Choroid plexus epithelial cell (primary cell): ENCODE results near the gene REPS1.
"Not testable (repeated sequence)": the region's sequence is repeated elsewhere in the genome, so short reads cannot be mapped to it uniquely, and the experiment has no call there.

Experiments
- DNase-seq: peaks from one replicate; pipeline ENCODE4 v3.0.0-alpha.2; 2010; ENCODE audit warnings: low read depth
- H3K4me3 ChIP-seq: 2 replicates; pipeline ENCODE4 v1.5.1; 2011; ENCODE audit warnings: low read depth, mild to moderate bottlenecking, control low read depth, low read length, moderate library complexity
- TF ChIP-seq, protein P1 (sequence below): conservative IDR thresholded peaks from 2 replicates; pipeline ENCODE4 v1.5.1; 2011; ENCODE audit warnings: low read depth, mild to moderate bottlenecking, control low read depth, inconsistent platforms, low read length, moderate library complexity

Gene REPS1

DNA sequence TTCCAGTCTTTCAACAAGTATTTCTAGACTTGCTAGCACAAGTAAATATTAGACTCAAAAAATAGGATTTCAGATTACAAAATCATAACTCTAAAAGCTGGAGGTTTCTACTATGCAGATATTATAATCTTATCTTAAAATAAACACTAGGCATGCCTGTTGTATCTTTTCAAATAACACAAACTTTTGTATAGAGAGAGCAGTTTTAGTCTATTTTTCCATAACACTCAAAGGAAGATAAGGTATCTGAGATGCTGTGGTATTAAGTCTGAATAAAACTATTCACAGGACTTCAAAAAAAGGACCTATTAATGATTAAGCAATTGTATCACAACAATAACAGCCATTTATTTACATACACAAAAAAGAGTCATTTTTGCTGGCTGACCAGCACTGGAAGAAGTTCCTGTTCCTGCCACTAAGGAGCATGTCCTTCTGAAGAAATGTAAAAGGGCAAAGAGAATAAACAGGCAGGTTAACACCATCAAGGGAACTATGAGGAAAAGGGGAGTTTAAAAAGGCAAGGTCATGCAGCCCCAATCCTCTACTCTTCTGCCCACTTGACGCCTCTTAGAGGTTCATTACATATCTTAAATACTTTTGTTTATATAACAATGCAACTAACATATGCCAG is 39.4 kb downstream of the REPS1 start:
- TF ChIP-seq, protein P1, sequence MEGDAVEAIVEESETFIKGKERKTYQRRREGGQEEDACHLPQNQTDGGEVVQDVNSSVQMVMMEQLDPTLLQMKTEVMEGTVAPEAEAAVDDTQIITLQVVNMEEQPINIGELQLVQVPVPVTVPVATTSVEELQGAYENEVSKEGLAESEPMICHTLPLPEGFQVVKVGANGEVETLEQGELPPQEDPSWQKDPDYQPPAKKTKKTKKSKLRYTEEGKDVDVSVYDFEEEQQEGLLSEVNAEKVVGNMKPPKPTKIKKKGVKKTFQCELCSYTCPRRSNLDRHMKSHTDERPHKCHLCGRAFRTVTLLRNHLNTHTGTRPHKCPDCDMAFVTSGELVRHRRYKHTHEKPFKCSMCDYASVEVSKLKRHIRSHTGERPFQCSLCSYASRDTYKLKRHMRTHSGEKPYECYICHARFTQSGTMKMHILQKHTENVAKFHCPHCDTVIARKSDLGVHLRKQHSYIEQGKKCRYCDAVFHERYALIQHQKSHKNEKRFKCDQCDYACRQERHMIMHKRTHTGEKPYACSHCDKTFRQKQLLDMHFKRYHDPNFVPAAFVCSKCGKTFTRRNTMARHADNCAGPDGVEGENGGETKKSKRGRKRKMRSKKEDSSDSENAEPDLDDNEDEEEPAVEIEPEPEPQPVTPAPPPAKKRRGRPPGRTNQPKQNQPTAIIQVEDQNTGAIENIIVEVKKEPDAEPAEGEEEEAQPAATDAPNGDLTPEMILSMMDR = peak; percentile 28
- DNase-seq = no peak
- no peak overlapping the region for H3K4me3 ChIP-seq

DNA sequence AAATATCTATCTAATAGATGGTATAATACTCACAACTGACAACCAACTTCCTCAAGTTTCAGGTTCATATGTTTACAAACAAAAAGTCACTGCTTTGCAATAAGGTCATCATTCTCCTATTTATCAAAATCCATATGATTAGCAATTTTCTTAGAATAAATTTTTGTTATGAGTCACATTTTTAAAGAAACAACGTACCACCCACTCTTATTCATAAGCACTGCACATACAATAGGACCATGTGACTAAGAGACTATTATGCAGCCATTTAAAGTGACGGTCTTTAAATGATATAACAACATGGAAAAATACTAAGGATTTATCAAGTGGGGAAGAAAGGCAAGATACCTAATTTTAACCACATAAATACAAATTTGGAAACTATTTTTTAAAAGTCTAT is 40.0 kb downstream of the REPS1 start:
- DNase-seq = no peak
- no peak overlapping the region for H3K4me3 ChIP-seq
- TF ChIP-seq, protein P1 = no peak

DNA sequence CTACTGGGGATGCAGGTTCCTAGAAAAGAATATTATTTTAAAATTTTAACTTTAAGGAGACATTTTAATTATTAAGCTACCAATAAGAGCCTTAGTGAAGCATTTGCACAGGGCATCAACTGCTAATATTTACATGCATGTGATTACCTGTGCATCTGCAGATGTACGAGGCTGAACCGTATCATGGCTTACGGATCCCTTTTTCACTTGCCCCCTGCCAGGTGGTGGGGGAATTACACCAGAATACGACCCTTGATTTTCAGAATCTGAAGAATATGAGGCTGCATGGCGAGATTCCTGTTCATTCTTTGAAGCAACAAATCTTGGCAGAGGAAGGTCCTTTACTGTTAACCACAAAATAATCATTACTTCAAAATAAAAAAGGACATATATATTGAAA is 42.7 kb downstream of the REPS1 start:
- no peak for DNase-seq
- H3K4me3 ChIP-seq = no peak overlapping the region
- TF ChIP-seq, protein P1 = peak; percentile 37

DNA sequence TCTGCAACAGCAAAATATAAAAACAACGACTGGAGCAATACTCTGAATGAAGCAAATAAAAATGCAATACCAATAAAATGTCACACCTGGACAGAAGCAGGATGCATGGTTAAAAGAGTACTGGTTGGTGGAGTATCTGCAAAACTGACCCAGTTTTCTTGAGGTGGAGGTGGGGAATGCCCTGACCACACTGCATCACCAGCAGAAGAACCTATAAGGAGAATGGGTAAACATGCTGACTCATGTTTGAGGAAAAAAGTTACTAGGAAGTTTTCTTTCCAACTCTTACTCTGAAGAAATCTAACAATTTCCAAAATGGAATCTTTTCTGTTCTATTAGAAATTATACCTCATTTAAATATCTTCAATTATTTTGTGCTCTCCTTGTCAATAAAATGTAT is 43.6 kb downstream of the REPS1 start:
- TF ChIP-seq, protein P1 = no peak
- DNase-seq = peak; percentile 86

DNA sequence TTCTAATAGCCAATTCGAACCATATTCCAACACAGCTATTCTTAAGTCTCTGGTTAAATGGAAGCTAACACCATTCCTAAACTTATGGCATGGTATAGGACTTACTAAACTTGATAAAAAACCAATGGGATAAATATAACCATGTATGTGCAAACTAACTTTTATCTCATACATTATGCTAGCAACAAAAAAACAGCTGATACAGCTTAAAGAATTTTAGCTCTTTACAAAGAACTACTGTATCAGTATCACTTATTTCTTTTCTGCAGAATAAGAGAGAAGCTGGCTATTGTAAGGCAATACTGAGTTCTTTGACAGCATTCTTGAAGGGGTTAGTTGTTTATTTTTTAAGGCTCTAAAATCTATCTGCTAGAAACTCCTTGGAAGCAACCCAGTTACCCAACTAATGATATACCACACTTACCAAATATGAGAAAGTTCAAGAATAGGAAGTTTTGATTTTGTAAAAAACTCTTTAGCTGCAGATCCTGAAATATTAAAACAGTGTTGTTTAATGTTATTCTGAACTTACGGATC is 44.9 kb downstream of the REPS1 start:
- DNase-seq = no peak
- no peak overlapping the region for H3K4me3 ChIP-seq
- TF ChIP-seq, protein P1 = no peak

More for the DNA sequence above, 43.6 kb downstream of the REPS1 start:
- no peak overlapping the region for H3K4me3 ChIP-seq

DNA sequence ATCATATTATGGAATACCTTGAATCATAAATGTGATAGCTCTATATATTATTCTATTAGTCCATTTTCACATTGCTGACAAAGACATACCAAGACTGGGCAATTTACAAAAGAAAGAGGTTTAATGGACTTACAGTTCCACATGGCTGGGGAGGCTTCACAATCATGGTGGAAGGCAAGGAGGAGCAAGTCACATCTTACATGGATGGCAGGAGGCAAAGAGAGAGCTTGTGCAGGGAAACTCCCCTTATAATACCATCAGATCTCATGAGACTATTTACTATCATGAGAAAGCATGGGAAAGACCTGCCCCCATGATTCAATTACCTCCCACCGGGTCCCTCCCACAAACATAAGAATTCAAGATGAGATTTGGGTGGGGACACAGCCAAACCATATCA is 51.2 kb downstream of the REPS1 start:
- not testable (repeated sequence) for DNase-seq, H3K4me3 ChIP-seq

DNA sequence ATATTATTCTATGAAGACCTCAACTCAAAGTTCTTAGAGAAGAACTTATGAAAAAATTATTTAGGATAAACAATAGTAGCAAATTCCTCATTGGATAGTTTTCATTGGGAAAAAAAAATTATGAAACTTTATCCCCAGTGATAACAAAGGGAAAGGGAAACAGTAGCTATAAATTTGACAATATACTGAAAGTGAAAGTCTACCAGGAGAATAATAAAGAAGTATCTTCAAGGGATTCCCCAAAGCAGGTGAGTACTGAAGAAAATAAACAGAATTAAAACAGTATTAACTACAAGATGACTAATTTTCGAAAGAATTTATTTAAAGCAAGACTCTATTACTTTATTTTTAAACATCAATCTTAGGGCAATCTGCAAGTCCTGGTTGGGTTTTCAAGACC is 56.4 kb downstream of the REPS1 start:
- no peak for DNase-seq
- H3K4me3 ChIP-seq = no peak overlapping the region
- TF ChIP-seq, protein P1 = no peak

DNA sequence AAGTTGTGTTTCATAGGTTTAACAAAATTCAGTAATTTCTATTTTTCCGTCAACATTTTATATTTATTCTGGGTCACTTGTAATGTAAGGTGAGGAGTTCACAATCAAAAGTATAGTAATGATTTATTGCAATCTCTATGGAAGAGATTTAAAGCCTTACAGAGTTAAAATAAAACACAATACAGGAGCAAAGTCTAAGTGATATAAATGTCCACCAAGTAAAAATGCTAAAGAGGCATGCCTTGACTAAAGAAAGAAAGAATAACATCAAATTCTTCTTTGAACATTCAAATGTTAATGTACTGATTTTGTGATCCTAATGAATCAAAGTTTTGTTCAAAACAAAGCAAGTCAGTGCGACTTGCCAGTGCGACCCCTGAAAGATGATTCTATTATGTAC is 61.5 kb downstream of the REPS1 start:
- no peak overlapping the region for H3K4me3 ChIP-seq
- no peak for DNase-seq
- TF ChIP-seq, protein P1 = no peak
